Fibroblast of lung (primary cell): ENCODE measurements around the gene UBR3. TPM values are rescaled to one million over a fixed set of nuclear protein-coding genes. Genes with fewer than 3 reads are reported as not detected.

Experiments used
- DNase-seq, 2 donors: peaks; one replicate each; pipeline versions ENCODE4 v3.0.0 to v3.0.0-alpha.2; 2010; ENCODE audit warnings: low read depth in 2 of 2
- H2AFZ ChIP-seq: 2 replicates; pipeline ENCODE4 v1.5.1; 2012; ENCODE audit warnings: low read length, control low read depth, inconsistent platforms
- H3K27ac ChIP-seq: 2 replicates; pipeline ENCODE4 v1.5.1; 2011; ENCODE audit warnings: low read length, control low read depth; ENCODE audit not compliant: insufficient read depth
- H3K27me3 ChIP-seq: 2 replicates; pipeline ENCODE4 v1.5.1; 2011; ENCODE audit warnings: mild to moderate bottlenecking, low read length; ENCODE audit not compliant: control insufficient read depth, insufficient read depth
- H3K36me3 ChIP-seq: 2 replicates; pipeline ENCODE4 v1.5.1; 2011; ENCODE audit warnings: low read length; ENCODE audit not compliant: control insufficient read depth, insufficient read depth
- H3K4me1 ChIP-seq: 2 replicates; pipeline ENCODE4 v1.5.1; 2011; ENCODE audit warnings: low read length; ENCODE audit not compliant: control insufficient read depth, insufficient read depth; ENCODE audit errors: extremely low read depth
- H3K4me2 ChIP-seq: 2 replicates; pipeline ENCODE4 v1.5.1; 2011; ENCODE audit warnings: low read length, control low read depth; ENCODE audit not compliant: insufficient read depth; ENCODE audit errors: extremely low read depth
- H3K4me3 ChIP-seq, 4 experiments: fragments of 200-600 bp in 1 of 4; sonication (generic) in 1 of 4; replicated peaks in 1 of 4; 2 replicates each; pipeline ENCODE4 v1.5.1; 2011 to 2016; ENCODE audit warnings: low read length in 4 of 4, low read depth in 3 of 4, mild to moderate bottlenecking in 3 of 4, control low read depth in 2 of 4, inconsistent platforms in 1 of 4, mixed read lengths in 1 of 4; ENCODE audit not compliant: insufficient read depth in 1 of 4; ENCODE audit errors: control extremely low read depth in 1 of 4
- H3K79me2 ChIP-seq: 2 replicates; pipeline ENCODE4 v1.5.1; 2012; ENCODE audit warnings: mild to moderate bottlenecking, low read length, inconsistent platforms; ENCODE audit not compliant: control insufficient read depth, insufficient read depth
- H3K9ac ChIP-seq: 2 replicates; pipeline ENCODE4 v1.5.1; 2011; ENCODE audit warnings: mild to moderate bottlenecking, low read length, control low read depth; ENCODE audit not compliant: insufficient read depth
- H3K9me3 ChIP-seq: 2 replicates; pipeline ENCODE4 v1.5.1; 2012; ENCODE audit warnings: low read depth, low read length; ENCODE audit not compliant: control insufficient read depth, insufficient read depth
- H4K20me1 ChIP-seq: 2 replicates; pipeline ENCODE4 v1.5.1; 2011; ENCODE audit warnings: low read length; ENCODE audit not compliant: control insufficient read depth, insufficient read depth; ENCODE audit errors: extremely low read depth
- CTCF ChIP-seq, 2 donors: IDR thresholded peaks in 1 of 2; conservative IDR thresholded peaks in 1 of 2; 1 replicate in 1 of 2; 2 replicates in 1 of 2; pipeline ENCODE4 v1.5.1; 2011 to 2012; ENCODE audit warnings: low read length in 2 of 2, control low read depth in 1 of 2, inconsistent platforms in 1 of 2, low read depth in 1 of 2, mild to moderate bottlenecking in 1 of 2
- EZH2 ChIP-seq: IDR thresholded peaks from 2 replicates; pipeline ENCODE4 v1.5.1; 2012; ENCODE audit warnings: low read length, control low read depth, mild to moderate bottlenecking; ENCODE audit errors: missing control alignments
- polyA plus RNA-seq, 2 donors: library from polyadenylated mRNA; depleted of rRNA in 1 of 2; stranded (reverse) in 1 of 2; unstranded in 1 of 2; fragments of >200 nt; gene quantifications; 2 replicates each; pipeline ENCODE4 v1.2.1, GENCODE V29; 2011 to 2012; ENCODE audit warnings: missing spikeins in 1 of 2
- total RNA-seq: library from RNA; depleted of rRNA; stranded (reverse); fragments of >200 nt; gene quantifications from 2 replicates; pipeline ENCODE4 v1.2.1, GENCODE V29; 2014

Gene UBR3
- total and polyA plus RNA-seq, 2 donors (not counting 1 experiment from before 2014, with no cell fraction given) = 21.7 to 39.5 TPM

GRCh38 chr2:169782513-169782912, 44.7 kb upstream of the UBR3 start:
- Histone ChIP-seq H3K36me3 (no peaks in the 10 kb centered on the region), H3K79me2 (no peaks in the 10 kb centered on the region), H4K20me1 (no peaks in the 10 kb centered on the region), H3K4me3 (no peak overlapping the region), H3K4me2 (no peak overlapping the region), H3K27me3 (no peaks in the 10 kb centered on the region), H3K4me1 (no peaks in the 10 kb centered on the region), H2AFZ (no peak overlapping the region), H3K9ac (no peak overlapping the region), H3K27ac (no peak overlapping the region), H3K9me3 (no peaks in the 10 kb centered on the region)
- TF ChIP-seq CTCF (conservative IDR thresholded peaks at IDR 0.05 in 1 of 2, IDR thresholded peaks at IDR 0.05 in 1 of 2; ENCODE audit: low read depth in 1 of 2, low read length in 2 of 2) (no peak), EZH2 (no peak)
- DNase-seq = no peak

GRCh38 chr2:169790581-169790980, 36.7 kb upstream of the UBR3 start:
- no peaks in the 10 kb centered on the region for H3K27me3 ChIP-seq
- H4K20me1 ChIP-seq = no peaks in the 10 kb centered on the region
- H3K4me2 ChIP-seq = no peak overlapping the region
- H2AFZ ChIP-seq = no peak overlapping the region
- DNase-seq = no peak
- no peaks in the 10 kb centered on the region for H3K9me3 ChIP-seq
- H3K4me1 ChIP-seq = no peaks in the 10 kb centered on the region
- no peaks in the 10 kb centered on the region for H3K36me3 ChIP-seq
- no peaks in the 10 kb centered on the region for H3K79me2 ChIP-seq
- H3K4me3 ChIP-seq = no peak overlapping the region
- TF ChIP-seq CTCF (conservative IDR thresholded peaks at IDR 0.05 in 1 of 2, IDR thresholded peaks at IDR 0.05 in 1 of 2; ENCODE audit: low read depth in 1 of 2, low read length in 2 of 2) = no peak
- no peak for TF ChIP-seq EZH2
- H3K27ac ChIP-seq = no peak overlapping the region
- H3K9ac ChIP-seq = no peak overlapping the region

- Histone ChIP-seq H3K4me1 (no peaks in the 10 kb centered on the region), H3K27me3 (no peaks in the 10 kb centered on the region), H3K4me3 (no peak overlapping the region), H3K4me2 (no peak overlapping the region), H3K9ac (no peak overlapping the region), H3K9me3 (no peaks in the 10 kb centered on the region), H3K79me2 (peaks cover 12% of the 10 kb centered on the region), H2AFZ (no peak overlapping the region), H3K36me3 (no peaks in the 10 kb centered on the region), H4K20me1 (no peaks in the 10 kb centered on the region), H3K27ac (no peak overlapping the region)
- DNase-seq = no peak
- TF ChIP-seq EZH2 (no peak), CTCF (conservative IDR thresholded peaks at IDR 0.05 in 1 of 2, IDR thresholded peaks at IDR 0.05 in 1 of 2; ENCODE audit: low read depth in 1 of 2, low read length in 2 of 2) (no peak)
Observed at GRCh38 chr2:169795181-169795580, 32.1 kb upstream of the UBR3 start.
